Activated CD8-positive, alpha-beta memory T cell treated with anti-CD3 and anti-CD28 coated beads, Interleukin-2, amount 10 ng/mL, durations not matched to agents 7 days and 5 days (primary cell): Measurements from ENCODE around the gene PARD6G. TPM values are rescaled to one million over a fixed set of nuclear protein-coding genes. Genes with fewer than 3 reads are reported as not detected.
"Not testable (repeated sequence)": the region's sequence is repeated elsewhere in the genome, so short reads cannot be mapped to it uniquely, and the experiment has no call there.

Experiments
- ATAC-seq: fragments of 150-1000 bp; cut with Tn5 transposase; one replicate; pipeline ENCODE4 v1.10.0; 2021; ENCODE audit warnings: moderate library complexity
- CTCF ChIA-PET: fragments of 350-600 bp; sonication (Branson Sonifier 250); formaldehyde crosslinking; loops from one replicate; lab custom pipeline; 2021; ENCODE audit warnings: antibody characterized with exemption; lab: Charles Lee
- DNase-seq: peaks from one replicate; pipeline ENCODE4 v3.0.0-alpha.2; 2020
- H3K27ac Mint-ChIP-seq: one replicate; pipeline ENCODE4 v1.8.0; 2021; ENCODE audit warnings: mild to moderate bottlenecking, mixed read lengths
- H3K27me3 Mint-ChIP-seq: one replicate; pipeline ENCODE4 v1.8.0; 2021; ENCODE audit warnings: mixed read lengths
- H3K36me3 Mint-ChIP-seq: one replicate; pipeline ENCODE4 v1.8.0; 2021; ENCODE audit warnings: mild to moderate bottlenecking, mixed read lengths
- H3K4me1 Mint-ChIP-seq: one replicate; pipeline ENCODE4 v1.8.0; 2021; ENCODE audit warnings: mixed read lengths
- H3K4me3 Mint-ChIP-seq: one replicate; pipeline ENCODE4 v1.8.0; 2021; ENCODE audit warnings: mild to moderate bottlenecking, moderate library complexity, mixed read lengths
- H3K9me3 Mint-ChIP-seq: one replicate; pipeline ENCODE4 v1.8.0; 2022; ENCODE audit warnings: low read depth, mixed read lengths
- total RNA-seq, 2 experiments: library from RNA; stranded (reverse); gene quantifications; one replicate each; pipeline ENCODE4 v1.2.3, GENCODE V29; 2021

Gene PARD6G, protein sequence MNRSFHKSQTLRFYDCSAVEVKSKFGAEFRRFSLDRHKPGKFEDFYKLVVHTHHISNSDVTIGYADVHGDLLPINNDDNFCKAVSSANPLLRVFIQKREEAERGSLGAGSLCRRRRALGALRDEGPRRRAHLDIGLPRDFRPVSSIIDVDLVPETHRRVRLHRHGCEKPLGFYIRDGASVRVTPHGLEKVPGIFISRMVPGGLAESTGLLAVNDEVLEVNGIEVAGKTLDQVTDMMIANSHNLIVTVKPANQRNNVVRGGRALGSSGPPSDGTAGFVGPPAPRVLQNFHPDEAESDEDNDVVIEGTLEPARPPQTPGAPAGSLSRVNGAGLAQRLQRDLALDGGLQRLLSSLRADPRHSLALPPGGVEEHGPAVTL
- total RNA-seq = under 1 TPM; 0.41 to 0.98 TPM

DNA sequence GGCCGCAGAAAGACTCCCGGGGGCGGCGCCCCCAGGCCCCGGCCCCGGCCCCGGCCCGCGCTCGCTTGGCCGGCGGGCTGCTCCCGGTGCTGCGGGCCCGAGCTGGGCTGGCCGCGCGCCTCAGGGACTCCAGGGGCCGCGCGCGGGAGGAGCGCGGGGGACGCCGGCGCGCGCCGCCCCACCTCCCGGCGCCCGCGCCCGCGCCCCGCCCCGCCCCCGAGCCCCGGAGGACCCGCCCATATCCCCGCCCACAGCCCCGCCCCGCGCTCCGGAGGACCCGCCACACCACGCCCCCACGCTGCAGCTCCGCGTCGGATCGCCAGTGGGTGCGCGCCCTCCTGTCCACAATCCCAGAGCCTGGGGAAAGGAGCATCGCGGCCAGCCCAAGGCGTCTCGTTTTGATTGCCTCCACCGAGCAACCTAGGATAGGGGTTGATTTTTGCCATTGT lies at the start of gene PARD6G:
Gene PARD6G (minus strand): TSS at position 122 of the 449 bp plus-strand sequence. CDS start 166 bp downstream, outside the sequence.
- CTCF ChIA-PET = interaction anchor here (0.9 kb wide), 1 partner anchor 213 kb away, joined by 4 read pairs; the partner anchor contains the start of gene RBFA
- Mint-ChIP-seq H3K27ac (no peak within 1 kb of the TSS), H3K9me3 (no peaks in the 10 kb centered on the region), H3K27me3 (peaks cover 69% of the 10 kb centered on the region), H3K4me3 (peak within 1 kb of the TSS; percentile 7), H3K4me1 (peaks cover 3% of the 10 kb centered on the region), H3K36me3 (no peaks in the 10 kb centered on the region)
- DNase-seq = peak; percentile 72
- peak; percentile 79 for ATAC-seq

DNA sequence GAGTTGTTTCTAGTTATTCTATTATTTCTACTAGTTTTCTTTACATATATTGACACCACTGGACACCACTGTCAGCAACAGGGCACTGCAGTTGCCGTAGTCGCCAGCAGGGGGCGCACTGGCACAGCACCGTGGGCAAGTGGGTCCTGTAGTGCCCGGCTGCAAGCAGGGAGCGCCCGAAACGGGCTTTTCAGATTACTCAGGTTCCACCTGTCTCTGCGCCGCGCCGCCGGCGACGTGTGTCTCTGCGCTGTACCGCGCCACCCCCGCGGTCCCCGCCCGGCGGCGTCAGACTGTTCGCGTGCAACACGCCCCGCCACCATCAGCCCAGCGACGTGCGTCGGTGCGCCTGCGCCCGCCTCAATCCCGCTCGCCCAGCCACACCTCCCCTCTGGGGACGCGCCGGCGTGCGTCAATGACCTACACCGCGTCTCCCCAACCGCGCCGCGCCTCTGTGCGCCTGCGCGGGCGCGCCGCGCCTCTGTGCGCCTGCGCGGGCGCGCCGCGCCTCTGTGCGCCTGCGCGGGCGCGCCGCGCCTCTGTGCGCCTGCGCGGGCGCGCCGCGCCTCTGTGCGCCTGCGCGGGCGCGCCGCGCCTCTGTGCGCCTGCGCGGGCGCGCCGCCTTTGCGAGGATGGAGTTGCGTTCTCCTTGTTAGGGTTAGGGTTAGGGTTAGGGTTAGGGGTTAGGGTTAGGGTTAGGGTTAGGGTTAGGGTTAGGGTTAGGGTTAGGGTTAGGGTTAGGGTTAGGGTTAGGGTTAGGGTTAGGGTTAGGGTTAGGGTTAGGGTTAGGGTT lies 15.1 kb upstream of the PARD6G start:
- H3K27ac Mint-ChIP-seq, CTCF ChIA-PET, H3K36me3 Mint-ChIP-seq, H3K9me3 Mint-ChIP-seq, H3K27me3 Mint-ChIP-seq, H3K4me1 Mint-ChIP-seq, H3K4me3 Mint-ChIP-seq: not testable (repeated sequence)
- DNase-seq (peak; percentile 55), ATAC-seq (peak; percentile 23)

DNA sequence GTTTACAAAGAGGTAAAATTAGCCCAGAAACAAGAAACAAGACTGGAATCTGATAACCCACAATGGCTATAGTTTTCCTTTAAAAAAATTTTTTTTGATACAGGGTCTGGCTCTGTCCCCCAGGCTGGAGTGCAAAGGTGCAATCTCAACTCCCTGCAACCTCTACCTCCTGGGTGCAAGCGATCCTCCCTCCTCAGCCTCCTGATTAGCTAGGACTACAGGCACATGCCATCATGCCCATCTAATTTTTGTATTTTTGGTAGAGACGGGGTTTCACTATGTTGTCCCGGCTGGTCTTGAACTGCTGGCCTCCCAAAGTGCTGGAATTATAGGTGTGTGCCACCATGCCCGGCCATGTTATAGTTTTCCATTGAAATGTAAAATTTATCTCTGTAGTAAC lies 12.3 kb upstream of the PARD6G start:
- H3K27ac Mint-ChIP-seq = no peak overlapping the region
- CTCF ChIA-PET = interaction anchor here (1.3 to 1.6 kb wide), 4 partner anchors 15 to 104 kb away, joined by 3 to 4 read pairs (median 3); no protein-coding TSS in a partner anchor
- H3K9me3 Mint-ChIP-seq = no peaks in the 10 kb centered on the region
- no peaks in the 10 kb centered on the region for H3K4me1 Mint-ChIP-seq
- no peak for DNase-seq
- H3K27me3 Mint-ChIP-seq = peaks cover 21% of the 10 kb centered on the region
- no peak for ATAC-seq
- no peak overlapping the region for H3K4me3 Mint-ChIP-seq
- H3K36me3 Mint-ChIP-seq = no peaks in the 10 kb centered on the region

DNA sequence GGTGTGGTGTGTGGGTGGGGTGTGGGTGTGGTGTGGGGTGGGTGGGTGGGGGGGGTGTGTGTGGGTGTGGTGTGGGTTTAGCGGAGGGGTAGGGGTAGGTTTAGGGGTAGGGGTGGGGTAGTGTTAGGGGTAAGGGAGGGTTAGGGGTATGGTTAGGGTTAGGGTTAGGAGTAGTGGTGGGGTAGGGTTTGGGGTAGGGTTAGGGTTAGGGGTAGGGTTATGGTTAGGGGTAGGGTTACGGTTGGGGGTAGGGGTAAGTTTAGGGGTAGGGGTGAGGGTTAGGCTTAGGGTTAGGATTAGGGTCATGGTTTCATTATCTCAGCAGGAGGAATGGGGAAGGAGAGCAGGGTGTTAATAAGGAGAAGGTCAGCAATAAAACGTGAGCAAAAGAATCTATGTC lies 11.3 kb upstream of the PARD6G start:
- Mint-ChIP-seq H3K9me3 (no peaks in the 10 kb centered on the region), H3K4me1 (no peaks in the 10 kb centered on the region), H3K27me3 (peaks cover 22% of the 10 kb centered on the region), H3K36me3 (no peaks in the 10 kb centered on the region), H3K4me3 (no peak overlapping the region), H3K27ac (no peak overlapping the region)
- DNase-seq (no peak), ATAC-seq (no peak)
- CTCF ChIA-PET = interaction anchor here (1.0 to 9.1 kb wide), 4 partner anchors 14 to 101 kb away, joined by 3 to 68 read pairs (median 18); no protein-coding TSS in a partner anchor

DNA sequence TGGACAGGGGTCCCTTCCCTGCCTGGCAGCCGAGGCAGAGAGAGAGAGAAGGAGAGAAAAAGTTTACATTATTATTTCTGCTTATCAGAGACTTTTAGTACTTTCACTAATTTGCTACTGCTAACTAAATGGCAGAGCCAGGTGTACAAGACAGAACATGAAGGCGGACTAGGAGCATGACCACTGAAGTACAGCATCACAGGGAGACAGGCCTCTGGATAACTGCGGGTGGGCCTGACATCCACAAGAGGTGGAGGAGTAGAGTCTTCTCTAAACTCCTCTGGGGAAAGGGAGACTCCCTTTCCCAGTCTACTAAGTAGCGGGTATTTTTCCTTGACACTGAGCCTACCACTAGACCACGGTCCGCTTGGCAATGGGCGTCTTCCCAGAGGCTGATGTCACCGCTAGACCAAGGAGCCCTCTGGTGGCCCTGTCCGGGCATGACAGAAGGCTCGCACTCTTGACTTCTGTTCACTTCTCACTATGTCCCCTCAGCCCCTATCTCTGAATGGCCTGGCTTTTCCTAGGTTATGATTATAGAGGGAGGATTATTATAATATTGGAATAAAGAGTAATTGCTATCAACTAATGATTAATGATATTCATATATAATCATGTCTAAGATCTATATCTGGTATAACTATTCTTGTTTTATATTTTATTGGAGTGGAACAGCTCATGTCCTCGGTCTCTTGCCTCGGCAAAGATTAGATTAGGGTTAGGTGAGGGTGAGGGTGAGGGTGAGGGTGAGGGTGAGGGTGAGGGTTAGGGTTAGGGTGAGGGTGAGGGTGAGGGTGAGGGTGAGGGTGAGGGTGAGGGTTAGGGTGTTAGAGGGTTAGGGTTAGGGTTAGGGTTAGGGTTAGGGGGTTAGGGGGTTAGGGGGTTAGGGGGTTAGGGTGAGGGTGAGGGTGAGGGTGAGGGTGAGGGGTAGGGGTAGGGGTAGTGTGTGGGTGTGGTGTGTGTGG lies 10.5 kb upstream of the PARD6G start:
- CTCF ChIA-PET = interaction anchor here (1.0 to 9.1 kb wide), 4 partner anchors 14 to 100 kb away, joined by 3 to 68 read pairs (median 18); no protein-coding TSS in a partner anchor

DNA sequence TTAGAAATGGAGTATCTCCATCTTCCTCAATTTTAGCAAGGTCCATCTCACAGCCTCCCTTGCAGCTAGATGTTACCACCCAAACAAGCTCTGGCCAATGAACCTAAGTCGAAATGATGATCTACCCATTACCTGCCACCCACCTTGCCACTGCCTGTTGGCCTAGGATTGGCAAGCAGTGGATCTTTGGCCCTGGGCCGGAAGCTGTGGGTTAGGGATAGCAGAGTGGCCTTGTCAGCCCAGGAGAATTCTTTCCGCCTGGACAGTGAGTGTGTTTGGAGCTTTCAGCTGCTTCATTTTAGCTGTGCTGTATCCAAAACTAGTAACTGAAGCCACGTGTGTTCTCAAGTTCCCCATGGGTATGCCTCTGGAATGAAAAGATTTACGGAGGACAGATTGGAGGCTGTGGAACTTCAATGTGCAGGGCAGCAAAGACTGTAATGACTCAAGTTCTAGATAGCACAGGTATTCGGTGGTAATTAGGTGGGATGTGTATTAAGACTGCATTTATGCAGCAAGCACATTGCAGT lies 7.7 kb upstream of the PARD6G start:
- CTCF ChIA-PET = interaction anchor here (0.8 to 9.1 kb wide), 5 partner anchors 52 to 97 kb away, joined by 3 to 68 read pairs (median 6); no protein-coding TSS in a partner anchor
- no peak overlapping the region for H3K27ac Mint-ChIP-seq
- ATAC-seq (no peak), DNase-seq (no peak)
- H3K27me3 Mint-ChIP-seq = peaks cover 34% of the 10 kb centered on the region
- H3K4me3 Mint-ChIP-seq = no peak overlapping the region
- no peaks in the 10 kb centered on the region for H3K9me3 Mint-ChIP-seq
- H3K36me3 Mint-ChIP-seq = no peaks in the 10 kb centered on the region
- H3K4me1 Mint-ChIP-seq = no peaks in the 10 kb centered on the region

More for the DNA sequence above, 10.5 kb upstream of the PARD6G start:
- H3K36me3 Mint-ChIP-seq, H3K4me3 Mint-ChIP-seq, H3K27ac Mint-ChIP-seq, H3K9me3 Mint-ChIP-seq, H3K4me1 Mint-ChIP-seq, ATAC-seq: not testable (repeated sequence)
- H3K27me3 Mint-ChIP-seq = peaks cover 25% of the 10 kb centered on the region
- DNase-seq = peak; percentile 77

DNA sequence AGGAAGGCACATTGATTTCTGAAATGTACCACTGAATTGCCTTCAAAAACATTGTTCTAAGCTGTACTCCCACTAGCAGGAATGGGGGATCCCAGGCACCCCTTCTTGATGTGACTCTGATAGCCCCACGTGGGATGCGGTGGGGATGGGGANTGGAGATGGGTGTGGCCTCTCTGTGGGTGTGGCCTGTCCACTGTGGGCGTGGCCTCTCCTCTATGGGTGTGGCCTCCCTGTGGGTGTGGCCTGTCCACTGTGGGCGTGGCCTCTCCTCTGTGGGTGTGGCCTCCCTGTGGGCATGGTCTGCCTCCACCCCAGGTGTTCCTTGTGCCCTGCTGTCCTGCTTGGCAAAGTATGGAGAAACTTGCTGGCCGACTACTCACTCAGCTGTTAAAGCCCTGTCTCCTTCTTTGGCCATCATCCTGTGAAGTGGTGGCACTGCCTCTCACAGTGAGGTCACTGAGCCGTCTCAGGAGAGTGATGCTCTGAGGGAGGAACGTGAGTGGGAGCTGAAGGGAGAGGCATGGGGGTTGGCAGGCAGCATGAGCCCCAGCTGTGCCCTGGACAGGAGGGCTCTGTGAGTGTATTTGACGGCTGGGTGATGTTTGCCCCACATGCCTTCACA lies 6.7 kb upstream of the PARD6G start:
- peak; percentile 67 for ATAC-seq

DNA sequence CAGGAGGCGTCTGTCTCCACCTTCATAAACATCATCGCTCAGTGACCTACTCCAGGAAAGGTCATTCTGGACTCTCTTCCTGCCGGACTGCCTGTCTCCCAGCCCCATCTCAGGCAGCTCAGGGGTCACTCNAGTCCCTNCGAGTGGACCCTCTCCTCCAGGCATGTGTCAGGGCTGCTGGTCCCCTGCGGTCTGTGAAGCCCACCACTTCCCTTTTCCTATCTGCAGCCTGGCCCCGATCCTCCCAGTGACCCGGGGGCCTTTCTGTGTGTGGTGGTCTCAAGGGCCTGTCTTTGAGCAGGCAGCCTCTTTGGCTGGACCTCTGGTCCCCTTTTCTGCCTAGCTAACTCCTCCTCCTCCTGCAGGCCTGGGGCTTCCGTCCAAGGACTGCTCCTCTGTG lies 5.9 kb upstream of the PARD6G start:
- Mint-ChIP-seq H3K27ac (no peak overlapping the region), H3K4me1 (no peaks in the 10 kb centered on the region), H3K4me3 (no peak overlapping the region), H3K27me3 (peaks cover 52% of the 10 kb centered on the region), H3K36me3 (no peaks in the 10 kb centered on the region), H3K9me3 (no peaks in the 10 kb centered on the region)
- ATAC-seq (no peak), DNase-seq (no peak)
- CTCF ChIA-PET = interaction anchor here (9.1 kb wide), 1 partner anchor 95 kb away, joined by 68 read pairs; no protein-coding TSS in a partner anchor

More for the DNA sequence above, 6.7 kb upstream of the PARD6G start:
- no peak overlapping the region for H3K27ac Mint-ChIP-seq
- CTCF ChIA-PET = interaction anchor here (9.1 kb wide), 1 partner anchor 96 kb away, joined by 68 read pairs; no protein-coding TSS in a partner anchor
- peaks cover 45% of the 10 kb centered on the region for H3K27me3 Mint-ChIP-seq
- H3K4me1 Mint-ChIP-seq = no peaks in the 10 kb centered on the region
- DNase-seq = no peak
- H3K9me3 Mint-ChIP-seq = no peaks in the 10 kb centered on the region
- H3K4me3 Mint-ChIP-seq = no peak overlapping the region
- no peaks in the 10 kb centered on the region for H3K36me3 Mint-ChIP-seq

DNA sequence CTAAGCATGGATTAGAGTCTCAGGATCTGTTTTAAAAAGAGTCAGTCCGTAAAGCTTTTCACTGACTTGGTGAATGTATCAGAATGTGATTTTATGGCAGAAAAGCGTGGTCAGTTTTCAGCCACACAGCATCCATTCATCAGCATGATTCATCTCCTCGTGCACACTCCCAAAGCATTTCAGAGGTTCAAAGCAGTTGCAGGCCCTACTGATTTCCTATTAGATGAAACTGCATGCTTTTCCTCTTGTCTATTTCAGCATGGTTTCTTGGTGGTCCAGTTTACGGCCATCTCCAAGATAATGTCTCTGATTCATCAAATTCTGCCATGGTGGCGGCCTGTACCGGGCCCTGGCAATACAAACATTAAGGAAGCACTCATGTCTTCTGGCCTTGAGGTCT lies 4.8 kb upstream of the PARD6G start:
- H3K9me3 Mint-ChIP-seq = no peaks in the 10 kb centered on the region
- no peaks in the 10 kb centered on the region for H3K4me1 Mint-ChIP-seq
- ATAC-seq (no peak), DNase-seq (no peak)
- no peak overlapping the region for H3K27ac Mint-ChIP-seq
- no peak overlapping the region for H3K4me3 Mint-ChIP-seq
- H3K36me3 Mint-ChIP-seq = no peaks in the 10 kb centered on the region
- peaks cover 55% of the 10 kb centered on the region for H3K27me3 Mint-ChIP-seq
- CTCF ChIA-PET = interaction anchor here (1.7 to 9.1 kb wide), 2 partner anchors 76 to 94 kb away, joined by 5 to 68 read pairs; no protein-coding TSS in a partner anchor

DNA sequence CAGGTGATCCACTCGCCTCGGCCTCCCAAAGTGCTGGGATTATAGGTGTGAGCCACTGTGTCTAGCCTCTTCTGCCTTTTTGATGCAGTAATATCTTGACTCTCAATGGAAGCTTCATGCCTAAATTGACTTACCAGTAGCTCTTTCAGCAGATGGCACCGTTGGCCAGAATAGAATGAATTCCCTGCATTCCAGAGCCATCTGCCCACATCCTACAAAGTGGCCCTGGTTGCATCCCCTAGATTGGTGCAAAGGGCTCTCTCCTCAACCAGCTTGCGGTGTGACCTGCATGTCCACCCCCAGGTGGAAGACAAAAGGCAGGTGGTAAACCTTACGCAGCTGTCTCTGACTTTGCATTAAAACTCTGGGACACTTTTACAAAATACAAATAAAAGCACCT lies 4.4 kb upstream of the PARD6G start:
- Mint-ChIP-seq H3K36me3 (no peaks in the 10 kb centered on the region), H3K4me3 (no peak overlapping the region), H3K4me1 (no peaks in the 10 kb centered on the region), H3K27ac (no peak overlapping the region), H3K27me3 (peaks cover 50% of the 10 kb centered on the region), H3K9me3 (no peaks in the 10 kb centered on the region)
- ATAC-seq (no peak), DNase-seq (no peak)
- CTCF ChIA-PET = interaction anchor here (1.7 to 9.1 kb wide), 2 partner anchors 76 to 94 kb away, joined by 5 to 68 read pairs; no protein-coding TSS in a partner anchor

DNA sequence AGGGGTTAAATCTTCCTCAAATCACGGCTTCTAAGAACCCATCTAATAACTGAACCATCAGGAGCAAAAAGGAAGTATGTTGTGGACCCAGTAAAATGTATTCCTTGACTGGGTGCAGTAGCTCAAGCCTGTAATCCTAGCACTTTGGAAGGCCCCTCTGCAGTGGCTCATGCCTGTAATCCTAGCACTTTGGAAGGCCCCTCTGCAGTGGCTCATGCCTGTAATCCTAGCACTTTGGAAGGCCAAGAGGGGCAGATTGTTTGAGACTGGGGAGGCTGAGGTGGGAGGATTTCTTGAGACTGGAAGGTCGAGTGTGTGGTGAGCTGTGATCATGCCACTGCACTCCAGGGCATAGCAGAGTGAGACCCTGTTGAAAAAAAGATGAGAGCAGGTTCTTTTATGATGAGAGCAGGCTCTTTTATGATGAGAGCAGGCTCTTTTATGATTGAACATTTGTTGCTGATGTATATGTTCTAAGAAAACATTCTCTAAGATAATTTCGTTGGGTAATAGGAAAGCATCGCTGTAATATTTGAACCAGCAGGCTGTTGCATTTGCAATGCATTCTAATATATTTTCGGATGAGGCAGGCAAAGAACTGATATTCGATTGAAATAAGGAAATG lies 3.5 kb upstream of the PARD6G start:
- no peak overlapping the region for H3K4me3 Mint-ChIP-seq
- H3K9me3 Mint-ChIP-seq = no peaks in the 10 kb centered on the region
- peaks cover 48% of the 10 kb centered on the region for H3K27me3 Mint-ChIP-seq
- no peak for DNase-seq
- no peak for ATAC-seq
- no peaks in the 10 kb centered on the region for H3K36me3 Mint-ChIP-seq
- CTCF ChIA-PET = interaction anchor here (1.7 to 9.1 kb wide), 2 partner anchors 75 to 93 kb away, joined by 5 to 68 read pairs; no protein-coding TSS in a partner anchor
- H3K4me1 Mint-ChIP-seq = peaks cover 3% of the 10 kb centered on the region
- H3K27ac Mint-ChIP-seq = no peak overlapping the region
